HCT116 (cell line): ENCODE measurements around the gene MED27. TPM values are rescaled to one million over a fixed set of nuclear protein-coding genes. Genes with fewer than 3 reads are reported as not detected.

Experiments used
- ATAC-seq: fragments of 200-7000 bp; cut with Tn5 transposase; 2 replicates; pipeline ENCODE4 v1.9.1; 2020; ENCODE audit warnings: mild to moderate bottlenecking, moderate library complexity
- BruUV-seq: library from RNA; stranded (reverse); fragments of 400-500 nt; replicated peaks from 2 replicates; lab custom pipeline; 2021; lab: Mats Ljungman, UMichigan
- CTCF ChIA-PET: fragments of 300-600 bp; sonication (Branson Sonifier 250); formaldehyde crosslinking; loops from one replicate; lab custom pipeline; 2021; ENCODE audit warnings: antibody characterized with exemption; lab: Charles Lee
- POLR2A ChIA-PET: fragments of 300-600, 350-600 bp; sonication (Branson Sonifier 250); formaldehyde crosslinking; loops from one replicate; lab custom pipeline; 2021; ENCODE audit warnings: antibody characterized with exemption; lab: Charles Lee
- RAD21 ChIA-PET, 2 experiments: fragments of 300-600 bp; sonication (Branson Sonifier 250); formaldehyde crosslinking; loops; one replicate each; lab custom pipeline; 2023; ENCODE audit warnings: low total read pairs in 2 of 2; ENCODE audit not compliant: uncharacterized antibody in 2 of 2, unreplicated experiment in 2 of 2, low non-redundant PET in 1 of 2; lab: Charles Lee
- DNase-seq: peaks from one replicate; pipeline ENCODE4 v3.0.0-alpha.2; 2010; ENCODE audit warnings: low read depth, low spot score
- H2AFZ ChIP-seq: fragments of 200-600 bp; shearing (Covaris generic), sonication (generic); 2 replicates; pipeline ENCODE4 v1.6.1; 2017; ENCODE audit warnings: low read depth, mixed run types, mixed read lengths, antibody characterized with exemption, low read length; ENCODE audit not compliant: poor library complexity, severe bottlenecking
- H3K27ac ChIP-seq: 2 replicates; pipeline ENCODE4 v1.5.1; 2012; ENCODE audit warnings: low read depth, low read length
- H3K27me3 ChIP-seq: fragments of 200-600 bp; sonication (generic); 2 replicates; pipeline ENCODE4 v1.6.1; 2016; ENCODE audit warnings: mixed run types, low read length, mixed read lengths; ENCODE audit not compliant: insufficient read depth
- H3K36me3 ChIP-seq, 2 experiments: fragments of 200-500 bp in 1 of 2; fragments of 200-600 bp in 1 of 2; sonication (Bioruptor generic) in 1 of 2; sonication (generic) in 1 of 2; 2 replicates each; pipeline versions ENCODE4 v1.5.1 to v1.6.1; 2014 to 2016; ENCODE audit warnings: low read length in 2 of 2, inconsistent platforms in 1 of 2, mixed read lengths in 1 of 2, mixed run types in 1 of 2; ENCODE audit not compliant: insufficient read depth in 2 of 2, control insufficient read depth in 1 of 2
- H3K4me1 ChIP-seq, 2 experiments: fragments of 200-600 bp in 1 of 2; sonication (generic) in 1 of 2; 2 replicates each; pipeline versions ENCODE4 v1.5.1 to v1.6.1; 2012 to 2017; ENCODE audit warnings: low read length in 2 of 2, inconsistent platforms in 1 of 2, mild to moderate bottlenecking in 1 of 2, mixed read lengths in 1 of 2, mixed run types in 1 of 2, moderate library complexity in 1 of 2; ENCODE audit not compliant: insufficient read depth in 2 of 2, control insufficient read depth in 1 of 2
- H3K4me2 ChIP-seq: fragments of 200-600 bp; sonication (generic); 2 replicates; pipeline ENCODE4 v1.6.1; 2017; ENCODE audit warnings: mixed run types, low read length, mixed read lengths
- H3K4me3 ChIP-seq, 2 experiments: fragments of 200-600 bp in 1 of 2; sonication (generic) in 1 of 2; replicated peaks in 1 of 2; 2 replicates each; pipeline ENCODE4 v1.5.1; 2011 to 2016; ENCODE audit warnings: low read length in 2 of 2, control low read depth in 1 of 2, low read depth in 1 of 2, mild to moderate bottlenecking in 1 of 2, mixed read lengths in 1 of 2, mixed run types in 1 of 2
- H3K79me2 ChIP-seq: fragments of 200-600 bp; sonication (generic); 2 replicates; pipeline ENCODE4 v1.6.1; 2017; ENCODE audit warnings: mild to moderate bottlenecking, mixed run types, low read length, moderate library complexity, mixed read lengths; ENCODE audit not compliant: insufficient read depth
- H3K9ac ChIP-seq: fragments of 200-600 bp; sonication (generic); 2 replicates; pipeline ENCODE4 v1.6.1; 2016; ENCODE audit warnings: low read length, mixed read lengths
- H3K9me2 ChIP-seq: fragments of 200-600 bp; sonication (generic), shearing (Covaris generic); 2 replicates; pipeline ENCODE4 v1.6.1; 2017; ENCODE audit warnings: mixed run types, mild to moderate bottlenecking, moderate library complexity; ENCODE audit not compliant: insufficient read depth
- H3K9me3 ChIP-seq, 2 experiments: fragments of 200-500 bp in 1 of 2; fragments of 200-600 bp in 1 of 2; sonication (Bioruptor generic) in 1 of 2; sonication (generic) in 1 of 2; 2 replicates each; pipeline ENCODE4 v1.6.1; 2014 to 2017; ENCODE audit warnings: low read length in 2 of 2, mixed read lengths in 2 of 2, inconsistent platforms in 1 of 2, low read depth in 1 of 2, mild to moderate bottlenecking in 1 of 2, mixed run types in 1 of 2, moderate library complexity in 1 of 2; ENCODE audit not compliant: control insufficient read depth in 1 of 2, insufficient read depth in 1 of 2
- H4K20me1 ChIP-seq: fragments of 200-600 bp; sonication (generic), shearing (Covaris generic); 2 replicates; pipeline ENCODE4 v1.6.1; 2017; ENCODE audit warnings: mixed run types, mild to moderate bottlenecking, moderate library complexity; ENCODE audit not compliant: insufficient read depth
- CBX3 ChIP-seq: IDR thresholded peaks from 2 replicates; pipeline ENCODE4 v1.6.1; 2012; ENCODE audit warnings: low read depth
- EGR1 ChIP-seq: IDR thresholded peaks from 2 replicates; pipeline ENCODE4 v1.6.1; 2012; ENCODE audit warnings: low read depth
- ELF1 ChIP-seq: IDR thresholded peaks from 2 replicates; pipeline ENCODE4 v1.6.1; 2012; ENCODE audit warnings: low read depth, borderline replicate concordance
- EZH2 ChIP-seq: fragments of 200-600 bp; sonication (generic); IDR thresholded peaks from 2 replicates; pipeline ENCODE4 v1.6.1; 2017; ENCODE audit warnings: antibody characterized with exemption, mixed run types
- EZH2phosphoT487 ChIP-seq: fragments of 200-600 bp; IDR thresholded peaks from 2 replicates; pipeline ENCODE4 v1.6.1; 2018; ENCODE audit warnings: antibody characterized with exemption, borderline replicate concordance
- FOSL1 ChIP-seq: IDR thresholded peaks from 2 replicates; pipeline ENCODE4 v1.6.1; 2012; ENCODE audit warnings: low read depth
- JUND ChIP-seq: IDR thresholded peaks from 2 replicates; pipeline ENCODE4 v1.6.1; 2012
- POLR2AphosphoS5 ChIP-seq: IDR thresholded peaks from 2 replicates; pipeline ENCODE4 v1.6.1; 2011; ENCODE audit warnings: mild to moderate bottlenecking, low read depth, low read length, moderate library complexity
- RAD21 ChIP-seq: IDR thresholded peaks from 2 replicates; pipeline ENCODE4 v1.6.1; 2012; ENCODE audit warnings: low read depth, mild to moderate bottlenecking
- REST ChIP-seq: IDR thresholded peaks from 2 replicates; pipeline ENCODE4 v1.6.1; 2012; ENCODE audit warnings: low read depth
- SIN3A ChIP-seq: IDR thresholded peaks from 2 replicates; pipeline ENCODE4 v1.6.1; 2012; ENCODE audit warnings: low read depth
- SP1 ChIP-seq: IDR thresholded peaks from 2 replicates; pipeline ENCODE4 v1.6.1; 2012; ENCODE audit warnings: low read depth
- SRF ChIP-seq: IDR thresholded peaks from 2 replicates; pipeline ENCODE4 v1.6.1; 2012; ENCODE audit warnings: low read depth
- TCF7L2 ChIP-seq: IDR thresholded peaks from 2 replicates; pipeline ENCODE4 v1.7.0; 2011; ENCODE audit warnings: borderline replicate concordance, inconsistent platforms; ENCODE audit not compliant: insufficient read depth, insufficient read length; ENCODE audit errors: extremely low read depth
- ZBTB33 ChIP-seq: IDR thresholded peaks from 2 replicates; pipeline ENCODE4 v1.6.1; 2011; ENCODE audit warnings: mild to moderate bottlenecking, low read length, moderate library complexity; ENCODE audit not compliant: insufficient replicate concordance; ENCODE audit errors: extremely low read depth
- ZFX ChIP-seq: fragments of 450-650 bp; IDR thresholded peaks from 2 replicates; pipeline ENCODE4 v1.6.1; 2017
- ZNF274 ChIP-seq: fragments of 200-500 bp; sonication (Bioruptor generic); IDR thresholded peaks from 2 replicates; pipeline ENCODE4 v1.6.1; 2014; ENCODE audit warnings: mild to moderate bottlenecking, low read depth, low read length, inconsistent platforms
- intact Hi-C: fragments of 100-400 bp; cut with micrococcal nuclease; formaldehyde crosslinking; loops from 2 replicates; pipeline ENCODE4 v1.10.0; 2022
- total RNA-seq: library from RNA; stranded (reverse); gene quantifications from one replicate; pipeline ENCODE4 v1.2.1, GENCODE V29; 2021; ENCODE audit not compliant: unreplicated experiment
- TF ChIP-seq, protein P1 (sequence below): IDR thresholded peaks from 2 replicates; pipeline ENCODE4 v1.6.1; 2012
- TF ChIP-seq, protein P2 (sequence below), 3 experiments: fragments of 200-600 bp in 1 of 3; sonication (generic) in 1 of 3; IDR thresholded peaks in 2 of 3; conservative IDR thresholded peaks in 1 of 3; 2 replicates each; pipeline ENCODE4 v1.5.1; 2012 to 2017; ENCODE audit warnings: low read depth in 2 of 3, low read length in 2 of 3, antibody characterized with exemption in 1 of 3, borderline replicate concordance in 1 of 3, control low read depth in 1 of 3, mild to moderate bottlenecking in 1 of 3, mixed read lengths in 1 of 3, mixed run types in 1 of 3, moderate library complexity in 1 of 3; ENCODE audit not compliant: insufficient read depth in 1 of 3
- TF ChIP-seq, protein P3 (sequence below): IDR thresholded peaks from 2 replicates; pipeline ENCODE4 v1.6.1; 2012

The MED27 gene
- total RNA-seq, 1 experiment from 2014 or later, result 26.9 TPM

GRCh38 chr9:131873335-131873734 lies 206.3 kb downstream of the MED27 start:
- H3K9ac ChIP-seq, result no peak overlapping the region
- no peak overlapping the region for H3K4me3 ChIP-seq
- H3K9me3 ChIP-seq, result no peaks in the 10 kb centered on the region
- ChIA-PET CTCF (no interaction called here), POLR2A (no interaction called here), RAD21 (no interaction called here)
- H4K20me1 ChIP-seq, result no peaks in the 10 kb centered on the region
- TF ChIP-seq SRF (no peak), FOSL1 (no peak), ZFX (no peak), EGR1 (no peak), CBX3 (no peak), REST (no peak), TCF7L2 (no peak), RAD21 (no peak), JUND (no peak), ELF1 (no peak), POLR2AphosphoS5 (no peak), EZH2phosphoT487 (no peak), ZNF274 (no peak), ZBTB33 (no peak), SIN3A (no peak), SP1 (no peak), EZH2 (no peak)
- TF ChIP-seq, protein P1, sequence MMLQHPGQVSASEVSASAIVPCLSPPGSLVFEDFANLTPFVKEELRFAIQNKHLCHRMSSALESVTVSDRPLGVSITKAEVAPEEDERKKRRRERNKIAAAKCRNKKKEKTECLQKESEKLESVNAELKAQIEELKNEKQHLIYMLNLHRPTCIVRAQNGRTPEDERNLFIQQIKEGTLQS, result no peak
- TF ChIP-seq, protein P2, sequence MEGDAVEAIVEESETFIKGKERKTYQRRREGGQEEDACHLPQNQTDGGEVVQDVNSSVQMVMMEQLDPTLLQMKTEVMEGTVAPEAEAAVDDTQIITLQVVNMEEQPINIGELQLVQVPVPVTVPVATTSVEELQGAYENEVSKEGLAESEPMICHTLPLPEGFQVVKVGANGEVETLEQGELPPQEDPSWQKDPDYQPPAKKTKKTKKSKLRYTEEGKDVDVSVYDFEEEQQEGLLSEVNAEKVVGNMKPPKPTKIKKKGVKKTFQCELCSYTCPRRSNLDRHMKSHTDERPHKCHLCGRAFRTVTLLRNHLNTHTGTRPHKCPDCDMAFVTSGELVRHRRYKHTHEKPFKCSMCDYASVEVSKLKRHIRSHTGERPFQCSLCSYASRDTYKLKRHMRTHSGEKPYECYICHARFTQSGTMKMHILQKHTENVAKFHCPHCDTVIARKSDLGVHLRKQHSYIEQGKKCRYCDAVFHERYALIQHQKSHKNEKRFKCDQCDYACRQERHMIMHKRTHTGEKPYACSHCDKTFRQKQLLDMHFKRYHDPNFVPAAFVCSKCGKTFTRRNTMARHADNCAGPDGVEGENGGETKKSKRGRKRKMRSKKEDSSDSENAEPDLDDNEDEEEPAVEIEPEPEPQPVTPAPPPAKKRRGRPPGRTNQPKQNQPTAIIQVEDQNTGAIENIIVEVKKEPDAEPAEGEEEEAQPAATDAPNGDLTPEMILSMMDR (IDR thresholded peaks at IDR 0.05 in 2 of 3, conservative IDR thresholded peaks at IDR 0.05 in 1 of 3; ENCODE audit: borderline replicate concordance in 1 of 3, insufficient read depth in 1 of 3, low read depth in 2 of 3, low read length in 2 of 3), result no peak
- TF ChIP-seq, protein P3, sequence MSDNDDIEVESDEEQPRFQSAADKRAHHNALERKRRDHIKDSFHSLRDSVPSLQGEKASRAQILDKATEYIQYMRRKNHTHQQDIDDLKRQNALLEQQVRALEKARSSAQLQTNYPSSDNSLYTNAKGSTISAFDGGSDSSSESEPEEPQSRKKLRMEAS, result no peak
- DNase-seq (no peak), ATAC-seq (no peak)
- no peaks in the 10 kb centered on the region for H3K27me3 ChIP-seq
- no peak overlapping the region for H3K27ac ChIP-seq
- no peak overlapping the region for H3K4me2 ChIP-seq
- no peaks in the 10 kb centered on the region for H3K79me2 ChIP-seq
- BruUV-seq, result no TSS peak
- H3K9me2 ChIP-seq, result no peaks in the 10 kb centered on the region
- H3K36me3 ChIP-seq, result no peaks in the 10 kb centered on the region
- no peaks in the 10 kb centered on the region for H3K4me1 ChIP-seq
- intact Hi-C loops, result no loop called here
- no peak overlapping the region for H2AFZ ChIP-seq
